A673 (cell line): ENCODE results near the gene ENAH. TPM values are rescaled to one million over a fixed set of nuclear protein-coding genes. Genes with fewer than 3 reads are reported as not detected.

ENCODE experiments used
- BruUV-seq: library from RNA; stranded (reverse); fragments of 400-500 nt; replicated peaks from 2 replicates; lab custom pipeline; 2021; lab: Mats Ljungman, UMichigan
- CTCF ChIA-PET: fragments of 300-600 bp; sonication (Branson Sonifier 250); formaldehyde crosslinking; loops from one replicate; lab custom pipeline; 2022; ENCODE audit warnings: antibody characterized with exemption; lab: Charles Lee
- POLR2A ChIA-PET: fragments of 300-600 bp; sonication (Branson Sonifier 250); formaldehyde crosslinking; loops from one replicate; lab custom pipeline; 2022; ENCODE audit warnings: antibody characterized with exemption; ENCODE audit not compliant: low non-redundant PET; lab: Charles Lee
- DNase-seq: peaks from one replicate; pipeline ENCODE4 v3.0.0-alpha.2; 2015; ENCODE audit warnings: low spot score
- H3K27ac ChIP-seq: fragments of 200-600 bp; sonication (generic); 2 replicates; pipeline ENCODE4 v1.5.1; 2016; ENCODE audit warnings: mixed run types, low read depth, mild to moderate bottlenecking, mixed read lengths, antibody characterized with exemption, low read length; ENCODE audit not compliant: poor library complexity, severe bottlenecking
- H3K27me3 ChIP-seq: fragments of 200-600 bp; sonication (generic); replicated peaks from 2 replicates; pipeline ENCODE4 v1.6.1; 2017; ENCODE audit warnings: mixed run types, low read depth, mild to moderate bottlenecking, mixed read lengths, antibody characterized with exemption, low read length; ENCODE audit not compliant: insufficient read depth, poor library complexity
- H3K36me3 ChIP-seq: fragments of 200-600 bp; sonication (generic); 2 replicates; pipeline ENCODE4 v1.6.1; 2016; ENCODE audit warnings: mixed run types, mild to moderate bottlenecking, mixed read lengths, antibody characterized with exemption, low read length; ENCODE audit not compliant: insufficient read depth, poor library complexity, severe bottlenecking
- H3K4me1 ChIP-seq: fragments of 200-600 bp; sonication (generic); 2 replicates; pipeline ENCODE4 v1.6.1; 2017; ENCODE audit warnings: mixed run types, mild to moderate bottlenecking, mixed read lengths, antibody characterized with exemption, low read length; ENCODE audit not compliant: insufficient read depth, poor library complexity, severe bottlenecking
- H3K4me3 ChIP-seq: fragments of 200-600 bp; sonication (generic); 2 replicates; pipeline ENCODE4 v1.5.1; 2016; ENCODE audit warnings: low read depth, mixed run types, mild to moderate bottlenecking, mixed read lengths, low read length; ENCODE audit not compliant: poor library complexity, severe bottlenecking
- H3K9me3 ChIP-seq: fragments of 200-600 bp; sonication (generic); 2 replicates; pipeline ENCODE4 v1.6.1; 2016; ENCODE audit warnings: mixed run types, low read depth, mild to moderate bottlenecking, mixed read lengths, antibody characterized with exemption, low read length; ENCODE audit not compliant: poor library complexity, severe bottlenecking
- EZH2 ChIP-seq: fragments of 200-600 bp; sonication (generic); IDR thresholded peaks from 2 replicates; pipeline ENCODE4 v1.6.1; 2017; ENCODE audit warnings: borderline replicate concordance, low read depth, mild to moderate bottlenecking, mixed read lengths, antibody characterized with exemption, low read length; ENCODE audit not compliant: poor library complexity, severe bottlenecking
- intact Hi-C: fragments of 100-400 bp; cut with micrococcal nuclease; formaldehyde crosslinking; loops from one replicate; pipeline ENCODE4 v1.10.0; 2022; ENCODE audit not compliant: unreplicated experiment
- total RNA-seq: library from RNA; stranded (reverse); gene quantifications from 2 replicates; pipeline ENCODE4 v1.2.3, GENCODE V29; 2021
- TF ChIP-seq, protein P1 (sequence below): fragments of 300-800, 200-600 bp; sonication (generic); conservative IDR thresholded peaks from 2 replicates; pipeline ENCODE4 v1.5.1; 2017; ENCODE audit warnings: low read depth, mild to moderate bottlenecking, antibody characterized with exemption, low read length, moderate library complexity, mixed read lengths

ENAH gene
- total RNA-seq, 1 experiment from 2014 or later = 186 TPM

DNA sequence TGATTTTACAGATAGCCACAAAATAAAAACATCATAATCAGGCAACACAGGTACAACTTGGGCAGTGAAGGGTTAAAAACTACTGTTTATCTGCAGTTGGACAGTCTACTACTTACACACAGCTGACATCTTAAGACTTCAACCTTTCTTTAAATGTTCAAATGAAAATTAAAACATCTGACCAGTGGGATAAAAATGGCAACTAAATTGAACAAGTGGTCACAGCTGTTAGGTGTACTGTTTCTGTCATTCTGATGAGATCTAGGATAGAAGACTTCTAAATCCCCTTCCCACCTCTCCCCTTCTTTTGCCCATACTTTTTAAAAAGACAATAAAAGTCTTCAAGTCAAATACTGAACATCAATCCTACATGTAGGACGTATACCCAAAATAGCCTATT, 56.2 kb downstream of the ENAH start:
- Histone ChIP-seq H3K27me3 (no peaks in the 10 kb centered on the region), H3K27ac (no peak overlapping the region), H3K4me3 (no peak overlapping the region), H3K4me1 (peaks cover 42% of the 10 kb centered on the region), H3K36me3 (no peaks in the 10 kb centered on the region), H3K9me3 (peaks cover under 1% of the 10 kb centered on the region)
- intact Hi-C loops = no loop called here
- ChIA-PET CTCF (no interaction called here), POLR2A (no interaction called here)
- TF ChIP-seq EZH2 = no peak
- TF ChIP-seq, protein P1, sequence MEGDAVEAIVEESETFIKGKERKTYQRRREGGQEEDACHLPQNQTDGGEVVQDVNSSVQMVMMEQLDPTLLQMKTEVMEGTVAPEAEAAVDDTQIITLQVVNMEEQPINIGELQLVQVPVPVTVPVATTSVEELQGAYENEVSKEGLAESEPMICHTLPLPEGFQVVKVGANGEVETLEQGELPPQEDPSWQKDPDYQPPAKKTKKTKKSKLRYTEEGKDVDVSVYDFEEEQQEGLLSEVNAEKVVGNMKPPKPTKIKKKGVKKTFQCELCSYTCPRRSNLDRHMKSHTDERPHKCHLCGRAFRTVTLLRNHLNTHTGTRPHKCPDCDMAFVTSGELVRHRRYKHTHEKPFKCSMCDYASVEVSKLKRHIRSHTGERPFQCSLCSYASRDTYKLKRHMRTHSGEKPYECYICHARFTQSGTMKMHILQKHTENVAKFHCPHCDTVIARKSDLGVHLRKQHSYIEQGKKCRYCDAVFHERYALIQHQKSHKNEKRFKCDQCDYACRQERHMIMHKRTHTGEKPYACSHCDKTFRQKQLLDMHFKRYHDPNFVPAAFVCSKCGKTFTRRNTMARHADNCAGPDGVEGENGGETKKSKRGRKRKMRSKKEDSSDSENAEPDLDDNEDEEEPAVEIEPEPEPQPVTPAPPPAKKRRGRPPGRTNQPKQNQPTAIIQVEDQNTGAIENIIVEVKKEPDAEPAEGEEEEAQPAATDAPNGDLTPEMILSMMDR = no peak
- no peak for DNase-seq
- no TSS peak for BruUV-seq

DNA sequence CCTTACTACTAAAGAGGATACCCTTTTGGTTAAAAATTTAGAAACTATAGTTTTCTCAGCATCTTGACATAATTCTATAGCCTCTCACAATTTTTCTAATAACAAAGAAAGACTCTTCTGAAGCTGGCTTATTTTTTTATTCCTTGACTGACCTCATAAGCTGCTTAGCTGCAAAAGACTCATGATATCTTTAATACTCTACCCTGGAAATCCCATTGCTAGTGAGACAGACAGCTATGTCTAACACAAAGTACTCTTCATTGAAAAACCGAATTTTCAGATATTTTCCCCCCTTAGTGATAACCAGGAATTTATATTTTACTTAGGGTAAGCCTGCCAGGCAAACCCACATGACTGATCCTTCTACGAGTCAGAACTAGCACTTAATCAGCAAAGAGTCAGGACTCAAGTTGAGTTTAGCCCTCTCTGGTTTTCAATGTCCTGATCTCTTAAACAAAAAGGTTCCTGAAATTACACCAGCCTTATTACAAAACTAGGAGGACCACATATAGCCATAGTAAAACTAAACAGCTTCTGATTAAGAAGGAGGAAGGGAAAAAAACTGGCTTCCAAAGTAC, 56.9 kb downstream of the ENAH start:
- CTCF ChIA-PET = no interaction called here
- POLR2A ChIA-PET = no interaction called here
- no peaks in the 10 kb centered on the region for H3K27me3 ChIP-seq
- intact Hi-C loops = no loop called here
- H3K4me1 ChIP-seq = peaks cover 42% of the 10 kb centered on the region
- no peak overlapping the region for H3K4me3 ChIP-seq
- no peak overlapping the region for H3K27ac ChIP-seq
- TF ChIP-seq, protein P1 = no peak
- TF ChIP-seq EZH2 = no peak
- H3K9me3 ChIP-seq = no peaks in the 10 kb centered on the region
- H3K36me3 ChIP-seq = no peaks in the 10 kb centered on the region
- DNase-seq = no peak
- BruUV-seq = no TSS peak

DNA sequence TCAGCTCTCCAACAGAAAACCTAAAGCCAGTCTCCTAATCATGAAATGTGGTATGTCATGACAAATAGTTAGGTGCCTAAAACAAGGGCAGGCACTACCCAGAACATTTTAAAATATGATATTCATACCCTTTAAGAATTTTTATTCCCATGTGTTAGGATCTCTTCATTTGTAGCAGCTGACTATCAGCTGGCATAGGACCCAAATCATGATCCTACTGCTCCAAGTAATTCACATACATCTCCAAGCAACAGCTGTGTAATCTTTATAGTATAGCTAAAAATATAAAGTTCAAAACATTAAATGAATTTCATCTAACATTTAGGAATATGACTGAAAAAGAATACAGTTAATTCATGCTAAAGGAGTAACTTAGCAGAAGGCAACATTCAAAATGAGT, 57.5 kb downstream of the ENAH start:
- Histone ChIP-seq H3K9me3 (no peaks in the 10 kb centered on the region), H3K4me1 (peaks cover 49% of the 10 kb centered on the region), H3K27ac (no peak overlapping the region), H3K4me3 (no peak overlapping the region), H3K36me3 (no peaks in the 10 kb centered on the region), H3K27me3 (no peaks in the 10 kb centered on the region)
- ChIA-PET CTCF (no interaction called here), POLR2A (no interaction called here)
- intact Hi-C loops = no loop called here
- BruUV-seq = no TSS peak
- no peak for DNase-seq
- TF ChIP-seq EZH2 = no peak
- TF ChIP-seq, protein P1 = no peak
